Mucosa of descending colon (tissue), 3 donors: ENCODE results near the gene TNFSF13. TPM values are rescaled to one million over a fixed set of nuclear protein-coding genes. Genes with fewer than 3 reads are reported as not detected.
A peak's percentile ranks its signal among the peaks of the same experiment; 100 is the strongest.

Experiments
- ATAC-seq: fragments of 200-7000 bp; cut with Tn5 transposase; one replicate; pipeline ENCODE4 v1.9.1; 2020; ENCODE audit warnings: mild to moderate bottlenecking, moderate library complexity
- DNase-seq, 3 donors: peaks; one replicate each; pipeline ENCODE4 v3.0.0-alpha.2; 2020
- H3K36me3 ChIP-seq: fragments of 200-600 bp; one replicate; pipeline ENCODE4 v1.8.0; 2021; ENCODE audit warnings: low read depth, mild to moderate bottlenecking
- H3K4me1 ChIP-seq: fragments of 200-600 bp; one replicate; pipeline ENCODE4 v1.8.0; 2021; ENCODE audit warnings: low read depth, mild to moderate bottlenecking
- H3K4me3 ChIP-seq: fragments of 200-600 bp; one replicate; pipeline ENCODE4 v1.8.0; 2021; ENCODE audit warnings: mild to moderate bottlenecking
- H3K9me3 ChIP-seq: fragments of 200-600 bp; one replicate; pipeline ENCODE4 v1.8.0; 2021; ENCODE audit warnings: mild to moderate bottlenecking
- CTCF ChIP-seq: fragments of 200-600 bp; IDR thresholded peaks from one replicate; pipeline ENCODE4 v1.8.0; 2022; ENCODE audit warnings: antibody characterized with exemption, mild to moderate bottlenecking
- intact Hi-C, 2 donors: fragments of 100-400 bp; cut with DNase I in 1 of 2; cut with micrococcal nuclease in 1 of 2; formaldehyde crosslinking; loops; one replicate each; pipeline versions ENCODE4 v1.11.0 to v1.11.1; 2022; cut with DNase I, micrococcal nuclease
- total RNA-seq, 3 donors: library from RNA; stranded (reverse); fragmentation: NEBNext Ultra II Directional in 2 of 3; extraction: Animal tissue kit (Norgen Biotek cat#: 25700) in 2 of 3; gene quantifications; one replicate each; pipeline versions ENCODE4 v1.2.1 to v1.2.4, GENCODE V29; 2021 to 2023
- donor health status: DM: no; HTN: no; CAD: no; lungs with moderate emphysema.
- donor health status: DM: no; HTN: no; CAD: no.
- donor health status: DM: no; HTN: yes; CAD: no.

TNFSF13 gene
- total RNA-seq, 3 donors from 2014 or later: 41.0 to 74.6 (median 73.3) TPM

GRCh38 chr17:7587420-7588151, 29.0 kb downstream of the TNFSF13 start:
- ATAC-seq (no peak), DNase-seq (no peak)
- Histone ChIP-seq H3K4me3 (no peak overlapping the region), H3K9me3 (no peaks in the 10 kb centered on the region), H3K4me1 (peaks cover 17% of the 10 kb centered on the region), H3K36me3 (peaks cover 13% of the 10 kb centered on the region)
- intact Hi-C loops: no loop called here
- TF ChIP-seq CTCF: no peak

- no peak for TF ChIP-seq CTCF
- no peaks in the 10 kb centered on the region for H3K9me3 ChIP-seq
- peaks cover 9% of the 10 kb centered on the region for H3K36me3 ChIP-seq
- DNase-seq: no peak
- ATAC-seq: no peak
- peaks cover 10% of the 10 kb centered on the region for H3K4me1 ChIP-seq
- intact Hi-C loops: no loop called here
- H3K4me3 ChIP-seq: peak overlapping the region; percentile 6
Measured at GRCh38 chr17:7588553-7589203, 30.1 kb downstream of the TNFSF13 start.

- no peaks in the 10 kb centered on the region for H3K9me3 ChIP-seq
- DNase-seq: peak; percentile 86 to 87 (median 86)
- H3K4me3 ChIP-seq: peak overlapping the region; percentile 6
- intact Hi-C loops: no loop called here
- ATAC-seq: peak; percentile 86
- TF ChIP-seq CTCF: peak; percentile 80
- peaks cover 8% of the 10 kb centered on the region for H3K36me3 ChIP-seq
- H3K4me1 ChIP-seq: peaks cover 10% of the 10 kb centered on the region
Measured at GRCh38 chr17:7589204-7589868, 30.8 kb downstream of the TNFSF13 start.

- no peaks in the 10 kb centered on the region for H3K9me3 ChIP-seq
- intact Hi-C loops: no loop called here
- DNase-seq (no peak), ATAC-seq (peak; percentile 5)
- peaks cover 6% of the 10 kb centered on the region for H3K4me1 ChIP-seq
- H3K4me3 ChIP-seq: peak within 1 kb of the TSS; percentile 6
- no peak for TF ChIP-seq CTCF
- peaks cover 15% of the 10 kb centered on the region for H3K36me3 ChIP-seq
Measured at GRCh38 chr17:7589891-7590691, 31.5 kb downstream of the TNFSF13 start, which contains the start of gene SOX15. Gene SOX15 (minus strand): TSS chr17:7590094. CDS start chr17:7589676, 418 bp downstream.

GRCh38 chr17:7590743-7591142, 32.2 kb downstream of the TNFSF13 start:
- Histone ChIP-seq H3K36me3 (peaks cover 18% of the 10 kb centered on the region), H3K4me3 (no peak overlapping the region), H3K4me1 (peaks cover 4% of the 10 kb centered on the region), H3K9me3 (no peaks in the 10 kb centered on the region)
- no peak for TF ChIP-seq CTCF
- intact Hi-C loops: no loop called here
- no peak for DNase-seq
- ATAC-seq: no peak
